K562 (cell line): ENCODE measurements around the gene CLHC1. TPM values are rescaled to one million over a fixed set of nuclear protein-coding genes. Genes with fewer than 3 reads are reported as not detected.

Experiments used
- BACH1 ChIP-seq: fragments of 200-800 bp; sonication (Bioruptor generic); IDR thresholded peaks from 2 replicates; pipeline ENCODE4 v1.6.1; 2016; ENCODE audit warnings: missing genetic modification characterization, missing compliant biosample characterization
- BRD4 ChIP-seq: fragments of 200-600 bp; sonication (generic); IDR thresholded peaks from 2 replicates; pipeline ENCODE4 v1.6.1; 2017; ENCODE audit warnings: inconsistent platforms
- CBX2 ChIP-seq: fragments of 200-600 bp; sonication (generic); IDR thresholded peaks from one replicate; pipeline ENCODE4 v1.6.1; 2012; ENCODE audit warnings: mild to moderate bottlenecking, low read length, inconsistent platforms; ENCODE audit not compliant: insufficient read depth, poor library complexity, severe bottlenecking
- DDX20 ChIP-seq: fragments of 450-650 bp; IDR thresholded peaks from 2 replicates; pipeline ENCODE4 v1.6.1; 2016; ENCODE audit warnings: missing genetic modification characterization, low read depth, mild to moderate bottlenecking, missing compliant biosample characterization, moderate library complexity
- EZH2 ChIP-seq: IDR thresholded peaks from 2 replicates; pipeline ENCODE4 v1.6.1; 2012; ENCODE audit warnings: low read depth, mild to moderate bottlenecking, inconsistent platforms, low read length, borderline replicate concordance
- FOS ChIP-seq: IDR thresholded peaks from 3 replicates; pipeline ENCODE4 v1.6.1; 2011; ENCODE audit not compliant: insufficient read length; ENCODE audit errors: extremely low read depth
- GABPA ChIP-seq: fragments of 200-800 bp; sonication (Bioruptor generic); conservative IDR thresholded peaks from 2 replicates; pipeline ENCODE4 v1.6.1; 2016; ENCODE audit warnings: low read depth, missing genetic modification characterization, missing compliant biosample characterization
- GMEB1 ChIP-seq: fragments of 250-450 bp; sonication (Bioruptor Pico); IDR thresholded peaks from 2 replicates; pipeline ENCODE4 v1.4.0; 2020; ENCODE audit warnings: mild to moderate bottlenecking
- HDAC2 ChIP-seq: fragments of 450-650 bp; IDR thresholded peaks from 2 replicates; pipeline ENCODE4 v1.6.1; 2016; ENCODE audit warnings: mild to moderate bottlenecking
- HEY1 ChIP-seq: fragments of 250-450 bp; sonication (Bioruptor Pico); IDR thresholded peaks from 2 replicates; pipeline ENCODE4 v1.5.0; 2020; ENCODE audit warnings: mild to moderate bottlenecking, moderate library complexity, borderline replicate concordance
- KHSRP ChIP-seq: fragments of 450-650 bp; IDR thresholded peaks from 2 replicates; pipeline ENCODE4 v1.6.1; 2017
- MEF2A ChIP-seq: IDR thresholded peaks from 2 replicates; pipeline ENCODE4 v1.6.1; 2011; ENCODE audit warnings: low read depth, mild to moderate bottlenecking, low read length, moderate library complexity; ENCODE audit not compliant: control insufficient read depth
- NR2C1 ChIP-seq, 2 experiments: fragments of 450-650 bp; IDR thresholded peaks; 2 replicates each; pipeline ENCODE4 v1.6.1; 2017; ENCODE audit warnings: mild to moderate bottlenecking in 2 of 2, antibody characterized with exemption in 1 of 2, inconsistent platforms in 1 of 2, missing compliant biosample characterization in 1 of 2, missing genetic modification characterization in 1 of 2
- PCBP1 ChIP-seq: fragments of 200-400 bp; formaldehyde crosslinking; IDR thresholded peaks from 2 replicates; pipeline ENCODE4 v1.6.1; 2018; ENCODE audit warnings: mild to moderate bottlenecking, low read depth, low read length; ENCODE audit not compliant: poor library complexity, severe bottlenecking
- PHF20 ChIP-seq: fragments of 450-650 bp; IDR thresholded peaks from 2 replicates; pipeline ENCODE4 v1.6.1; 2018; ENCODE audit not compliant: partially characterized antibody
- RAD51 ChIP-seq: fragments of 450-650 bp; IDR thresholded peaks from 2 replicates; pipeline ENCODE4 v1.7.1; 2016; ENCODE audit warnings: low read depth, mild to moderate bottlenecking, borderline replicate concordance
- RBM25 ChIP-seq: fragments of 200-400 bp; formaldehyde crosslinking; IDR thresholded peaks from 2 replicates; pipeline ENCODE4 v1.6.1; 2018; ENCODE audit warnings: low read length, low read depth, moderate library complexity; ENCODE audit not compliant: severe bottlenecking
- ZNF274 ChIP-seq: IDR thresholded peaks from 2 replicates; pipeline ENCODE4 v1.6.1; 2011; ENCODE audit warnings: low read depth, mild to moderate bottlenecking, low read length, moderate library complexity, borderline replicate concordance
- ZNF282 ChIP-seq: sonication (generic); formaldehyde crosslinking; IDR thresholded peaks from 2 replicates; pipeline ENCODE4 v1.8.1; 2023; ENCODE audit warnings: missing genetic modification reagents
- polyA plus RNA-seq, 8 experiments: library from polyadenylated mRNA; depleted of rRNA in 4 of 8; stranded (reverse) in 5 of 8; unstranded in 3 of 8; fragments of >200 nt; fragmentation: Nextera tagmentation in 2 of 8; fragmentation: Illumina TruSeq in 1 of 8; extraction: Ambion mirVana in 2 of 8; extraction: Trizol in 1 of 8; gene quantifications; 2 replicates each; pipeline versions ENCODE4 v1.2.1 to v1.2.3, GENCODE V29; 2011 to 2014; ENCODE audit warnings: inconsistent platforms in 1 of 8, missing spikeins in 1 of 8
- total RNA-seq, 7 experiments: library from RNA; depleted of rRNA in 6 of 7; stranded (reverse); fragments of >200 nt in 6 of 7; fragmentation: Illumina TruSeq in 2 of 7; extraction: Trizol in 2 of 7; gene quantifications; 2 replicates each; pipeline versions ENCODE4 v1.2.1 to v1.2.3, GENCODE V29; 2011 to 2021; ENCODE audit warnings: low replicate concordance in 1 of 7
- TF ChIP-seq, protein P1 (sequence below): fragments of 450-650 bp; formaldehyde crosslinking; IDR thresholded peaks from 2 replicates; pipeline ENCODE4 v1.4.0; 2020; ENCODE audit warnings: mild to moderate bottlenecking
- TF ChIP-seq, protein P2 (sequence below): sonication (generic); formaldehyde crosslinking; IDR thresholded peaks from 2 replicates; pipeline ENCODE4 v1.8.1; 2023; ENCODE audit warnings: mild to moderate bottlenecking, missing genetic modification reagents, moderate library complexity
- TF ChIP-seq, protein P3 (sequence below): fragments of 450-650 bp; IDR thresholded peaks from 2 replicates; pipeline ENCODE4 v1.6.1; 2016; ENCODE audit warnings: antibody characterized with exemption

Gene CLHC1
- total and polyA plus RNA-seq, 9 of the 15 experiments (the other 6 are each of a cell fraction or from before 2014, with no cell fraction given): 3.7 to 14.3 (median 8.6) TPM

DNA sequence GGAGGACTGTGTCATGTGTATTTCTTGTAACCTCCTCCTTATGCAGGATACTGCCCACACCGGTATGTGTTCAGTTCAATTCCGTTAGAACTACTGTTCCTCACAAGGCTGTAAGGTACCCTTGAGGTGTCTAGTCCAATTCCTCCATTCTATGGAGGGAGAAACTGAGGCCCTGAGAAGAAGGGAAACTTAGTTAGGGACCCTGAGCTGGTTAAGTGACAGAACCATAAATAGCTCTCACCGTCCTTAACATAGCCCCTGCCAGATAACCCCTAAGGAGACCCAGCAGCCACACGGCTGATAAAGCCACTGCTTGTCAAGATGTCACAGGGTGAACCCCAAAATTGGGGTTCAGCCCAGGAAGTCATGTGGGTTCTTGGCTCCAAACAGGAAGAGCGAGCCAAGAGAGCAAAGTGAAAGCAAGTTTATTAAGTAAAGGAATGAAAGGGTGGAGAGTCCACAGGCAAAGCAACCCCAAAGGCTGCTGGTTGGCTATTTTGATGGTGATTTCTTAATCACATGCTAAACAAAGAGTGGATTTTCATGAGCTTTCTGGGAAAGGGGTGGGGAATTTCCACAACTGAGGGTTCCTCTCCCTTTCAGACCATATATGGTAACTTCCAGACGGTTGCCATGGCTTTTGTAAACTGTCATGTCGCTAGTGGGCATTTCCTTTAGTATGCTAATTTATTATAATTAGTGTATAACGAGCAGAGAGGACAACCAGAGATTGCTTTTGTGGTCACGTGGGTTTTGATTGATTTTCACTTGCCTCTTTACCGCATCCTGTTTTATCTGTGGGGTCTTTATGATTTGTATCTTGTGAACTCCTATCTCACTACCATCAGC lies 98.4 kb downstream of the CLHC1 start (continued):
- TF ChIP-seq, protein P1, sequence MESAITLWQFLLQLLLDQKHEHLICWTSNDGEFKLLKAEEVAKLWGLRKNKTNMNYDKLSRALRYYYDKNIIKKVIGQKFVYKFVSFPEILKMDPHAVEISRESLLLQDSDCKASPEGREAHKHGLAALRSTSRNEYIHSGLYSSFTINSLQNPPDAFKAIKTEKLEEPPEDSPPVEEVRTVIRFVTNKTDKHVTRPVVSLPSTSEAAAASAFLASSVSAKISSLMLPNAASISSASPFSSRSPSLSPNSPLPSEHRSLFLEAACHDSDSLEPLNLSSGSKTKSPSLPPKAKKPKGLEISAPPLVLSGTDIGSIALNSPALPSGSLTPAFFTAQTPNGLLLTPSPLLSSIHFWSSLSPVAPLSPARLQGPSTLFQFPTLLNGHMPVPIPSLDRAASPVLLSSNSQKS (CRISPR knock-in tag): no peak
- TF ChIP-seq, protein P2, sequence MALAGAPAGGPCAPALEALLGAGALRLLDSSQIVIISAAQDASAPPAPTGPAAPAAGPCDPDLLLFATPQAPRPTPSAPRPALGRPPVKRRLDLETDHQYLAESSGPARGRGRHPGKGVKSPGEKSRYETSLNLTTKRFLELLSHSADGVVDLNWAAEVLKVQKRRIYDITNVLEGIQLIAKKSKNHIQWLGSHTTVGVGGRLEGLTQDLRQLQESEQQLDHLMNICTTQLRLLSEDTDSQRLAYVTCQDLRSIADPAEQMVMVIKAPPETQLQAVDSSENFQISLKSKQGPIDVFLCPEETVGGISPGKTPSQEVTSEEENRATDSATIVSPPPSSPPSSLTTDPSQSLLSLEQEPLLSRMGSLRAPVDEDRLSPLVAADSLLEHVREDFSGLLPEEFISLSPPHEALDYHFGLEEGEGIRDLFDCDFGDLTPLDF (CRISPR knock-in tag): no peak
- peak; percentile 74 for TF ChIP-seq GABPA
- TF ChIP-seq CBX2: no peak
- no peak for TF ChIP-seq KHSRP
- no peak for TF ChIP-seq PCBP1
- peak; percentile 78 for TF ChIP-seq MEF2A
- no peak for TF ChIP-seq GMEB1 (CRISPR knock-in tag)
- TF ChIP-seq NR2C1 (IDR thresholded peaks at IDR 0.05): no peak
- peak; percentile 30; the same call in 1 of the 2 replicates for TF ChIP-seq NR2C1 (tag; IDR thresholded peaks at IDR 0.05)
- no peak for TF ChIP-seq EZH2
- no peak for TF ChIP-seq FOS
- peak; percentile 54; the same call in 1 of the 2 replicates for TF ChIP-seq BACH1 (tag)
- peak; percentile 36; the same call in 1 of the 2 replicates for TF ChIP-seq HDAC2
- TF ChIP-seq, protein P3, sequence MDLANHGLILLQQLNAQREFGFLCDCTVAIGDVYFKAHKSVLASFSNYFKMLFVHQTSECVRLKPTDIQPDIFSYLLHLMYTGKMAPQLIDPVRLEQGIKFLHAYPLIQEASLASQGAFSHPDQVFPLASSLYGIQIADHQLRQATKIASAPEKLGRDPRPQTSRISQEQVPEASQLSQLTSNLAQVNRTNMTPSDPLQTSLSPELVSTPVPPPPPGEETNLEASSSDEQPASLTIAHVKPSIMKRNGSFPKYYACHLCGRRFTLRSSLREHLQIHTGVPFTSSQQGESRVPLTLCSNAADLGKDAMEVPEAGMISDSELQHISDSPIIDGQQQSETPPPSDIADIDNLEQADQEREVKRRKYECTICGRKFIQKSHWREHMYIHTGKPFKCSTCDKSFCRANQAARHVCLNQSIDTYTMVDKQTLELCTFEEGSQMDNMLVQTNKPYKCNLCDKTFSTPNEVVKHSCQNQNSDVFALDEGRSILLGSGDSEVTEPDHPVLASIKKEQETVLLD: peak; percentile 57
- no peak for TF ChIP-seq DDX20
- peak; percentile 3 for TF ChIP-seq RBM25
- no peak for TF ChIP-seq ZNF282
- TF ChIP-seq BRD4: no peak
- peak; percentile 94 for TF ChIP-seq RAD51
- TF ChIP-seq HEY1 (CRISPR knock-in tag): no peak
- no peak for TF ChIP-seq ZNF274
- no peak for TF ChIP-seq PHF20
